Spleen (tissue), 11 donors: Measurements from ENCODE around the gene ABHD5. TPM values are rescaled to one million over a fixed set of nuclear protein-coding genes. Genes with fewer than 3 reads are reported as not detected.

Source experiments
- DNase-seq: peaks from one replicate; pipeline ENCODE4 v3.0.0-alpha.2; 2020
- H3K27ac ChIP-seq, 8 donors: fragments of 200-600 bp; sonication (generic) in 7 of 8; 1 replicate in 4 of 8; 2 replicates in 4 of 8; pipeline versions ENCODE4 v1.5.0 to v1.8.0; 2016 to 2021; ENCODE audit warnings: inconsistent platforms in 4 of 8, mild to moderate bottlenecking in 4 of 8, moderate library complexity in 1 of 8
- H3K27me3 ChIP-seq, 7 donors: fragments of 200-600 bp; sonication (generic) in 6 of 7; replicated peaks in 1 of 7; 1 replicate in 4 of 7; 2 replicates in 3 of 7; pipeline versions ENCODE4 v1.5.0 to v1.8.0; 2016 to 2021; ENCODE audit warnings: inconsistent platforms in 3 of 7, mild to moderate bottlenecking in 1 of 7
- H3K36me3 ChIP-seq, 6 donors: fragments of 200-600 bp; sonication (generic) in 5 of 6; 1 replicate in 4 of 6; 2 replicates in 2 of 6; pipeline versions ENCODE4 v1.5.0 to v1.8.0; 2016 to 2021; ENCODE audit warnings: inconsistent platforms in 2 of 6
- H3K4me1 ChIP-seq, 6 donors: fragments of 200-600 bp; sonication (generic) in 5 of 6; 1 replicate in 3 of 6; 2 replicates in 3 of 6; pipeline versions ENCODE4 v1.5.0 to v1.8.0; 2016 to 2021; ENCODE audit warnings: inconsistent platforms in 3 of 6
- H3K4me3 ChIP-seq, 8 donors: fragments of 200-600 bp; sonication (generic) in 7 of 8; 1 replicate in 4 of 8; 2 replicates in 4 of 8; pipeline versions ENCODE4 v1.5.0 to v1.8.0; 2016 to 2021; ENCODE audit warnings: inconsistent platforms in 4 of 8, mild to moderate bottlenecking in 4 of 8, moderate library complexity in 2 of 8
- H3K9me3 ChIP-seq, 8 donors: fragments of 200-600 bp; sonication (generic) in 7 of 8; 1 replicate in 4 of 8; 2 replicates in 4 of 8; pipeline versions ENCODE4 v1.5.0 to v1.8.0; 2016 to 2021; ENCODE audit warnings: inconsistent platforms in 4 of 8
- CTCF ChIP-seq, 11 experiments: fragments of 200-600 bp in 7 of 11; fragments of 450-650 bp in 4 of 11; sonication (generic) in 4 of 11; IDR thresholded peaks in 8 of 11; conservative IDR thresholded peaks in 3 of 11; 1 replicate in 7 of 11; 2 replicates in 4 of 11; pipeline versions ENCODE4 v1.4.0 to v1.8.0; 2016 to 2021; ENCODE audit warnings: antibody characterized with exemption in 11 of 11, inconsistent platforms in 4 of 11, mild to moderate bottlenecking in 1 of 11
- POLR2A ChIP-seq, 3 donors: fragments of 450-650 bp; IDR thresholded peaks; one replicate each; pipeline ENCODE4 v1.5.1; 2017; ENCODE audit warnings: antibody characterized with exemption in 3 of 3, mild to moderate bottlenecking in 1 of 3
- POLR2AphosphoS5 ChIP-seq, 3 donors: sonication (generic); formaldehyde crosslinking; IDR thresholded peaks; one replicate each; pipeline ENCODE4 v1.5.1; 2017; ENCODE audit warnings: antibody characterized with exemption in 3 of 3
- WGBS, 5 donors: extraction: QIAGEN DNeasy Blood & Tissue Kit in 3 of 5; methylation state at CpG; one replicate each; pipeline versions ENCODE4 v1.1.5 to v1.1.7; 2013 to 2018; 5-methylcytosine and 5-hydroxymethylcytosine counted together
- intact Hi-C: fragments of 100-400 bp; cut with DNase I; formaldehyde crosslinking; loops from one replicate; pipeline ENCODE4 v1.15.0; 2023; ENCODE audit warnings: low total_unique reads
- polyA plus RNA-seq, 3 donors: library from polyadenylated mRNA; stranded (reverse); fragments of 200-250 nt; gene quantifications; one replicate each; pipeline ENCODE4 v1.2.1, GENCODE V29; 2013
- total RNA-seq, 7 donors: library from RNA; depleted of rRNA in 3 of 7; stranded (reverse); fragments of >200 nt in 3 of 7; fragmentation: NEBNext Ultra II Directional in 4 of 7; extraction: Animal tissue kit (Norgen Biotek cat#: 25700) in 4 of 7; gene quantifications; one replicate each; pipeline versions ENCODE4 v1.1.0 to v1.2.1, GENCODE V29; 2016 to 2021
- donor health status: healthy with polysubstance abuse.
- donor health status: DM: no; HTN: no; CAD: no; lungs with moderate emphysema.
- donor health status: DM: no; HTN: no; CAD: no.
- donor health status: Bipolar disorder and iron deficiency.
- donor health status: healthy.
- donor health status: DM: no; HTN: no; CAD: no.
- donor health status: DM: yes; HTN: yes; CAD: no.

ABHD5 gene
- total and polyA plus RNA-seq, 10 donors: 2.6 to 44.8 (median 23.1) TPM

GRCh38 chr3:43687499-43687811, 3.3 kb upstream of the ABHD5 start:
- no peak for TF ChIP-seq POLR2A (IDR thresholded peaks at IDR 0.05)
- TF ChIP-seq CTCF (IDR thresholded peaks at IDR 0.05 in 8 of 11, conservative IDR thresholded peaks at IDR 0.05 in 3 of 11): no peak
- TF ChIP-seq POLR2AphosphoS5 (IDR thresholded peaks at IDR 0.05): no peak
- intact Hi-C loops: no loop called here
- Histone ChIP-seq H3K9me3 (no peaks in the 10 kb centered on the region), H3K27ac (no peak overlapping the region), H3K4me3 (no peak overlapping the region), H3K27me3 (no peaks in the 10 kb centered on the region), H3K4me1 (peaks cover 8 to 22% (median 19%) of the 10 kb centered on the region in 6 donors), H3K36me3 (no peaks in the 10 kb centered on the region)
- WGBS, 5 donors: 94 to 100% (median 100%) methylated on average over 1 of the region's 1 CpG
- no peak for DNase-seq

DNA sequence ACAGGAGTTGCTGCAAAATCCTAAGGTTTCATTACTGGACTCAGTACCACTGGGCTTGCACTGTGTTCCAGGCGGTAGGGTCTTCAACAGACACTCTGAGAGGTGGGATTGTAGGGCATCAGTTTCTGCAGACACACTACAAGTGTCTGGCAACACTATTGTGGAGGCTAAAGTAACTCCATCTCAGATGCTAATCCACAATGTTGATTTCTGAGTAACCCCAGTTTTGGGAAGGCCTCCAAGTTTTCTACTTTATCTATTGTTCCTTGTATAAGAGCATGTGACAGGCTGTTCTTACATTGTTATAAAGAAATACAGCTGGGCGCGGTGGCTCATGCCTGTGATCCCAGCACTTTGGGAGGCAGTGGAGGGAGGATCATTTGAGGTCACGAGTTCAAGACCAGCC, 2.5 kb upstream of the ABHD5 start:
- H3K4me3 ChIP-seq: no peak overlapping the region

GRCh38 chr3:43689166-43689565, 1.6 kb upstream of the ABHD5 start:
- WGBS, 5 donors: 89 to 93% (median 91%) methylated on average over 2 of the region's 2 CpGs
- TF ChIP-seq CTCF (IDR thresholded peaks at IDR 0.05 in 8 of 11, conservative IDR thresholded peaks at IDR 0.05 in 3 of 11) (no peak), POLR2A (IDR thresholded peaks at IDR 0.05) (no peak), POLR2AphosphoS5 (IDR thresholded peaks at IDR 0.05) (no peak)
- H3K9me3 ChIP-seq: no peaks in the 10 kb centered on the region
- no peaks in the 10 kb centered on the region for H3K27me3 ChIP-seq
- intact Hi-C loops: no loop called here
- peaks cover 8 to 38% (median 24%) of the 10 kb centered on the region in 6 donors for H3K4me1 ChIP-seq
- no peak overlapping the region for H3K27ac ChIP-seq
- no peaks in the 10 kb centered on the region for H3K36me3 ChIP-seq
- no peak for DNase-seq
- H3K4me3 ChIP-seq: no peak overlapping the region

More for the DNA sequence above, 2.5 kb upstream of the ABHD5 start:
- intact Hi-C loops: no loop called here
- Histone ChIP-seq H3K27me3 (no peaks in the 10 kb centered on the region), H3K9me3 (no peaks in the 10 kb centered on the region), H3K4me1 (peaks cover 8 to 30% (median 24%) of the 10 kb centered on the region in 6 donors), H3K27ac (no peak overlapping the region), H3K36me3 (no peaks in the 10 kb centered on the region)
- TF ChIP-seq POLR2AphosphoS5 (IDR thresholded peaks at IDR 0.05): no peak
- TF ChIP-seq POLR2A (IDR thresholded peaks at IDR 0.05): no peak
- TF ChIP-seq CTCF (IDR thresholded peaks at IDR 0.05 in 8 of 11, conservative IDR thresholded peaks at IDR 0.05 in 3 of 11): no peak
- 90 to 99% (median 95%) methylated on average over 4 of the region's 4 CpGs for WGBS, 5 donors
- no peak for DNase-seq

GRCh38 chr3:43689766-43690399, 855 bp upstream of the ABHD5 start:
- H3K9me3 ChIP-seq: no peaks in the 10 kb centered on the region
- no peak for TF ChIP-seq POLR2A (IDR thresholded peaks at IDR 0.05)
- no peak for TF ChIP-seq POLR2AphosphoS5 (IDR thresholded peaks at IDR 0.05)
- no peak for TF ChIP-seq CTCF (IDR thresholded peaks at IDR 0.05 in 8 of 11, conservative IDR thresholded peaks at IDR 0.05 in 3 of 11)
- 20 to 32% (median 27%) methylated on average over 26 of the region's 26 CpGs for WGBS, 5 donors

More at GRCh38 chr3:43689766-43690399, 855 bp upstream of the ABHD5 start:
- DNase-seq: no peak
- no peaks in the 10 kb centered on the region for H3K27me3 ChIP-seq
- peak overlapping the region; percentile 61 to 99 (median 96) for H3K27ac ChIP-seq
- peak overlapping the region; percentile 62 to 92 (median 72) for H3K4me3 ChIP-seq
- H3K4me1 ChIP-seq: peaks cover 8 to 45% (median 24%) of the 10 kb centered on the region in 6 donors
- intact Hi-C loops: loop anchor here (5.0 kb wide), 1 partner anchor 68 kb away; the partner anchor contains the start of gene ANO10
- no peaks in the 10 kb centered on the region for H3K36me3 ChIP-seq
